ENCODE data around the gene TMEM35A. TPM values are rescaled to one million over a fixed set of nuclear protein-coding genes. Genes with fewer than 3 reads are reported as not detected.

Gene TMEM35A
- total and polyA plus RNA-seq, 9 of the 15 experiments (the other 6 are each of a cell fraction or from before 2014, with no cell fraction given), result not detected

GRCh38 chrX:101040197-101040596 is 38.5 kb upstream of the TMEM35A start:
- in situ Hi-C loops (cut with MboI), result no loop called here
- FAIRE-seq (no peak), DNase-seq (ENCODE audit: extremely low read depth in 1 of 4, low spot score in 3 of 4) (no peak), ATAC-seq (no peak)
- 100% methylated on average over 3 of the region's 4 CpGs for WGBS (ENCODE audit: insufficient coverage, low coverage, missing lambda C conversion rate)
- no peak overlapping the region for H3K9ac ChIP-seq (ENCODE audit: insufficient read depth in 1 of 2, low read depth in 2 of 2, low read length in 2 of 2)
- H3K4me1 ChIP-seq (replicated peaks in 1 of 2; ENCODE audit: control insufficient read depth in 2 of 2, insufficient read depth in 2 of 2, low read length in 2 of 2), result no peaks in the 10 kb centered on the region
- intact Hi-C loops (cut with micrococcal nuclease), result no loop called here
- peaks cover 29% of the 10 kb centered on the region; the same call in 2 of the 3 replicates for H3K36me3 ChIP-seq (ENCODE audit: control insufficient read depth, insufficient read depth, low read length)
- no peak overlapping the region for H3K4me3 ChIP-seq
- no peak overlapping the region for H3K4me2 ChIP-seq (ENCODE audit: insufficient read depth, low read length)
- H3K79me2 ChIP-seq (ENCODE audit: control insufficient read depth, insufficient read depth, low read length), result no peaks in the 10 kb centered on the region
- H4K20me1 ChIP-seq (replicated peaks; ENCODE audit: control insufficient read depth, insufficient read depth, low read length), result no peaks in the 10 kb centered on the region
- no peak overlapping the region for H2AFZ ChIP-seq (ENCODE audit: low read depth, low read length)
- H3K27ac ChIP-seq (ENCODE audit: extremely low read depth, low read depth, low read length), result no peak overlapping the region
- no TSS peak for BruUV-seq (replicated peaks)
- no peaks in the 10 kb centered on the region for H3K9me1 ChIP-seq (ENCODE audit: control insufficient read depth, insufficient read depth, low read length)
- H3K9me3 ChIP-seq (replicated peaks; ENCODE audit: control insufficient read depth, insufficient read depth, low read depth, low read length), result no peaks in the 10 kb centered on the region
- ChIA-PET POLR2A (no interaction called here), CTCF (ENCODE audit: low intra/inter-chr PET ratio) (no interaction called here)
- TF ChIP-seq FOXM1 (IDR thresholded peaks at IDR 0.05; ENCODE audit: low read depth) (no peak), FOXM1 (CRISPR knock-in tag; IDR thresholded peaks at IDR 0.05; ENCODE audit: low read depth) (no peak), PTBP1 (IDR thresholded peaks at IDR 0.05; ENCODE audit: low read depth, low read length) (no peak), RBM17 (IDR thresholded peaks at IDR 0.05; ENCODE audit: borderline replicate concordance, low read depth, low read length) (no peak), MIER1 (IDR thresholded peaks at IDR 0.05; ENCODE audit: low read depth) (no peak), ZFP1 (CRISPR knock-in tag; IDR thresholded peaks at IDR 0.05) (no peak), IRF2 (CRISPR knock-in tag; IDR thresholded peaks at IDR 0.05) (no peak), ZNF77 (CRISPR knock-in tag; IDR thresholded peaks at IDR 0.05) (no peak), DDX20 (tag; IDR thresholded peaks at IDR 0.05; ENCODE audit: low read depth) (no peak)
- no peaks in the 10 kb centered on the region for H3K27me3 ChIP-seq (ENCODE audit: control insufficient read depth in 2 of 2, insufficient read depth in 2 of 2, low read length in 2 of 2)

Measured in K562 (cell line).